A673 (cell line): ENCODE measurements around the gene RTN1.

ENCODE experiments used
- CTCF ChIP-seq: fragments of 300-800, 200-600 bp; sonication (generic); conservative IDR thresholded peaks from 2 replicates; pipeline ENCODE4 v1.5.1; 2017; ENCODE audit warnings: low read depth, mild to moderate bottlenecking, antibody characterized with exemption, low read length, moderate library complexity, mixed read lengths
- EZH2 ChIP-seq: fragments of 200-600 bp; sonication (generic); IDR thresholded peaks from 2 replicates; pipeline ENCODE4 v1.6.1; 2017; ENCODE audit warnings: borderline replicate concordance, low read depth, mild to moderate bottlenecking, mixed read lengths, antibody characterized with exemption, low read length; ENCODE audit not compliant: poor library complexity, severe bottlenecking

GRCh38 chr14:59679872-59680271 lies 190.7 kb downstream of the RTN1 start:
- no peak for TF ChIP-seq CTCF
- TF ChIP-seq EZH2: no peak
